HepG2 (cell line): ENCODE results near the gene ATP7B. TPM values are rescaled to one million over a fixed set of nuclear protein-coding genes. Genes with fewer than 3 reads are reported as not detected.

ENCODE experiments used
- ATAC-seq: fragments of 200-7000 bp; cut with Tn5 transposase; 3 replicates; pipeline ENCODE4 v1.9.1; 2020; ENCODE audit warnings: mild to moderate bottlenecking, moderate library complexity
- BruUV-seq: library from RNA; stranded (reverse); fragments of 400-500 nt; replicated peaks from 2 replicates; lab custom pipeline; 2021; lab: Mats Ljungman, UMichigan
- CTCF ChIA-PET: fragments of 300-600 bp; formaldehyde crosslinking; extraction: SDS; loops from one replicate; lab custom pipeline; 2021; ENCODE audit warnings: low total read pairs, inconsistent platforms, low intra/inter-chr PET ratio; lab: Yijun Ruan, JAX
- POLR2A ChIA-PET: fragments of 350-600 bp; sonication (Branson Sonifier 250); formaldehyde crosslinking; loops from one replicate; lab custom pipeline; 2020; ENCODE audit warnings: antibody characterized with exemption, inconsistent platforms; lab: Yijun Ruan, JAX
- DNase-seq: peaks from one replicate; pipeline ENCODE4 v3.0.0-alpha.2; 2015; ENCODE audit warnings: low spot score
- FAIRE-seq: peaks from 3 replicates; lab custom pipeline; 2011; peaks lifted over from hg19 to GRCh38; lab: Jason Lieb, UNC
- H2AFZ ChIP-seq: one replicate; pipeline ENCODE4 v1.6.1; 2011; ENCODE audit warnings: low read length, inconsistent platforms
- H3K27ac ChIP-seq: fragments of 300-600 bp; 3 replicates; pipeline ENCODE4 v1.8.0; 2011; ENCODE audit warnings: mixed run types, mild to moderate bottlenecking, mixed read lengths, low read length, inconsistent platforms; ENCODE audit not compliant: insufficient read depth; ENCODE audit errors: extremely low read length
- H3K27me3 ChIP-seq, 2 experiments: fragments of 200-600 bp in 1 of 2; 2 replicates in 1 of 2; 3 replicates in 1 of 2; pipeline versions ENCODE4 v1.6.0 to v1.8.0; 2011; ENCODE audit warnings: low read length in 2 of 2, mild to moderate bottlenecking in 2 of 2, moderate library complexity in 2 of 2, inconsistent platforms in 1 of 2; ENCODE audit not compliant: insufficient read depth in 2 of 2, control insufficient read depth in 1 of 2
- H3K36me3 ChIP-seq, 2 experiments: fragments of 200-600 bp in 1 of 2; replicated peaks in 1 of 2; 2 replicates in 1 of 2; 3 replicates in 1 of 2; pipeline versions ENCODE4 v1.5.1 to v1.8.0; 2011; ENCODE audit warnings: low read length in 2 of 2, inconsistent platforms in 1 of 2; ENCODE audit not compliant: insufficient read depth in 2 of 2, control insufficient read depth in 1 of 2
- H3K4me1 ChIP-seq: 2 replicates; pipeline ENCODE4 v1.5.1; 2012; ENCODE audit warnings: low read length, inconsistent platforms; ENCODE audit not compliant: insufficient read depth
- H3K4me2 ChIP-seq: 2 replicates; pipeline ENCODE4 v1.6.0; 2011; ENCODE audit warnings: low read depth, low read length, inconsistent platforms
- H3K4me3 ChIP-seq, 3 experiments: fragments of 200-600 bp in 1 of 3; sonication (generic), shearing (Covaris generic) in 1 of 3; replicated peaks in 1 of 3; 2 replicates each; pipeline ENCODE4 v1.5.1; 2011 to 2016; ENCODE audit warnings: low read length in 3 of 3, inconsistent platforms in 2 of 3, low read depth in 2 of 3, mild to moderate bottlenecking in 2 of 3, control low read depth in 1 of 3, mixed read lengths in 1 of 3; ENCODE audit not compliant: insufficient read depth in 1 of 3
- H3K79me2 ChIP-seq: one replicate; pipeline ENCODE4 v1.6.1; 2011; ENCODE audit warnings: low read length, inconsistent platforms; ENCODE audit not compliant: insufficient read depth
- H3K9ac ChIP-seq: 2 replicates; pipeline ENCODE4 v1.6.0; 2011; ENCODE audit warnings: mild to moderate bottlenecking, low read depth, low read length, inconsistent platforms; ENCODE audit not compliant: insufficient read depth
- H3K9me3 ChIP-seq: 2 replicates; pipeline ENCODE4 v1.5.1; 2012; ENCODE audit warnings: mild to moderate bottlenecking, low read length
- H4K20me1 ChIP-seq: 2 replicates; pipeline ENCODE4 v1.6.0; 2011; ENCODE audit warnings: inconsistent platforms, mild to moderate bottlenecking, low read length, moderate library complexity; ENCODE audit not compliant: insufficient read depth
- BRCA1 ChIP-seq: sonication (generic); formaldehyde crosslinking; IDR thresholded peaks from 2 replicates; pipeline ENCODE4 v1.4.0; 2020; ENCODE audit warnings: missing genetic modification reagents
- CERS6 ChIP-seq: sonication (generic); formaldehyde crosslinking; IDR thresholded peaks from 2 replicates; pipeline ENCODE4 v1.5.0; 2020; ENCODE audit warnings: missing genetic modification reagents
- ELF1 ChIP-seq: sonication (generic); formaldehyde crosslinking; IDR thresholded peaks from 2 replicates; pipeline ENCODE4 v1.4.0; 2020; ENCODE audit warnings: missing genetic modification reagents
- FOSL2 ChIP-seq: sonication (generic); formaldehyde crosslinking; IDR thresholded peaks from 2 replicates; pipeline ENCODE4 v1.4.0; 2020; ENCODE audit warnings: missing genetic modification reagents
- NFE2L1 ChIP-seq: sonication (generic); formaldehyde crosslinking; IDR thresholded peaks from 2 replicates; pipeline ENCODE4 v1.4.0; 2020; ENCODE audit warnings: missing genetic modification reagents, mild to moderate bottlenecking, borderline replicate concordance
- PHF5A ChIP-seq: IDR thresholded peaks from one replicate; pipeline ENCODE4 v1.6.1; 2018; ENCODE audit warnings: low read depth, missing genetic modification reagents; ENCODE audit not compliant: unreplicated experiment
- SOX6 ChIP-seq, 2 experiments: fragments of 450-650 bp in 1 of 2; sonication (generic) in 1 of 2; formaldehyde crosslinking in 1 of 2; IDR thresholded peaks; 2 replicates each; pipeline versions ENCODE4 v1.4.0 to v1.6.1; 2017 to 2020; ENCODE audit warnings: antibody characterized with exemption in 1 of 2, mild to moderate bottlenecking in 1 of 2, missing genetic modification reagents in 1 of 2
- TFDP2 ChIP-seq: sonication (generic); formaldehyde crosslinking; IDR thresholded peaks from 2 replicates; pipeline ENCODE4 v1.4.0; 2020; ENCODE audit warnings: missing genetic modification reagents
- ZBTB33 ChIP-seq: sonication (generic); formaldehyde crosslinking; IDR thresholded peaks from 2 replicates; pipeline ENCODE4 v1.4.0; 2020; ENCODE audit warnings: missing genetic modification reagents
- ZMYM2 ChIP-seq: sonication (generic); formaldehyde crosslinking; IDR thresholded peaks from 2 replicates; pipeline ENCODE4 v1.8.0; 2022; ENCODE audit warnings: mild to moderate bottlenecking, missing genetic modification reagents
- ZNF101 ChIP-seq: sonication (generic); formaldehyde crosslinking; IDR thresholded peaks from 2 replicates; pipeline ENCODE4 v1.4.0; 2020; ENCODE audit warnings: mild to moderate bottlenecking, low read depth, missing genetic modification reagents, borderline replicate concordance
- ZNF3 ChIP-seq: IDR thresholded peaks from 2 replicates; pipeline ENCODE4 v1.7.0; 2017; ENCODE audit warnings: inconsistent platforms
- WGBS: methylation state at CpG from one replicate; pipeline ENCODE4 v1.1.6; 2017; ENCODE audit warnings: low lambda C conversion rate; 5-methylcytosine and 5-hydroxymethylcytosine counted together
- in situ Hi-C: cut with HindIII; loops from 2 replicates; pipeline ENCODE4 v1.10.0; 2017; ENCODE audit warnings: low pct_unique_long_range_greater_than_20kb; ENCODE audit not compliant: extremely low pct_ligation_motif_present
- intact Hi-C: fragments of 100-400 bp; cut with micrococcal nuclease; formaldehyde crosslinking; loops from one replicate; pipeline ENCODE4 v1.10.0; 2022; ENCODE audit not compliant: unreplicated experiment
- polyA plus RNA-seq, 8 experiments: library from polyadenylated mRNA; depleted of rRNA in 3 of 8; stranded (reverse) in 7 of 8; unstranded in 1 of 8; fragments of >200 nt; fragmentation: Illumina TruSeq in 4 of 8; extraction: Trizol in 4 of 8; gene quantifications; 2 replicates each; pipeline versions ENCODE4 v1.2.1 to v1.2.3, GENCODE V29; 2011 to 2016; ENCODE audit warnings: low read depth in 4 of 8, missing spikeins in 1 of 8, mixed read lengths in 1 of 8; ENCODE audit not compliant: insufficient read depth in 1 of 8
- total RNA-seq, 5 experiments: library from RNA; depleted of rRNA; stranded (reverse); fragments of >200 nt; fragmentation: Illumina TruSeq; extraction: Trizol; gene quantifications; 2 replicates each; pipeline ENCODE4 v1.2.3, GENCODE V29; 2016; ENCODE audit warnings: low read depth in 1 of 5

The ATP7B gene
- total and polyA plus RNA-seq, 2 of the 13 experiments (the other 11 are each of a cell fraction or from before 2014, with no cell fraction given), result 31.8 to 57.4 TPM

GRCh38 chr13:51976890-51977289, 34.4 kb downstream of the ATP7B start (continued):
- no peak for TF ChIP-seq SOX6 (IDR thresholded peaks at IDR 0.05)
- TF ChIP-seq SOX6 (CRISPR knock-in tag; IDR thresholded peaks at IDR 0.05), result peak; percentile 34; the same call in 1 of the 2 replicates
- no peak for TF ChIP-seq ZNF101 (CRISPR knock-in tag)
- TF ChIP-seq CERS6 (CRISPR knock-in tag), result no peak
- no peak for TF ChIP-seq BRCA1 (CRISPR knock-in tag)
- TF ChIP-seq NFE2L1, result no peak
- no peak for TF ChIP-seq ZMYM2 (CRISPR knock-in tag)
- TF ChIP-seq ELF1 (CRISPR knock-in tag), result no peak
- no peak for TF ChIP-seq TFDP2 (CRISPR knock-in tag)

GRCh38 chr13:51976423-51976822, 34.8 kb downstream of the ATP7B start:
- FAIRE-seq (no peak), DNase-seq (no peak), ATAC-seq (no peak)
- Histone ChIP-seq H3K9me3 (no peaks in the 10 kb centered on the region), H4K20me1 (no peaks in the 10 kb centered on the region; the same call in 1 of the 2 replicates), H3K27ac (no peak overlapping the region), H3K36me3 (peaks cover 11 to 37% of the 10 kb centered on the region in 2 experiments), H3K4me2 (no peak overlapping the region), H3K27me3 (no peaks in the 10 kb centered on the region), H3K79me2 (peaks cover 80% of the 10 kb centered on the region), H2AFZ (no peak overlapping the region), H3K9ac (no peak overlapping the region), H3K4me1 (peaks cover 62% of the 10 kb centered on the region), H3K4me3 (no peak overlapping the region)
- ChIA-PET CTCF (no interaction called here), POLR2A (interaction anchor here (0.9 kb wide), 1 partner anchor 22 kb away, joined by 3 read pairs; no protein-coding TSS in a partner anchor)
- in situ Hi-C loops (no loop called here), intact Hi-C loops (loop anchor here (10.0 kb wide), 1 partner anchor 228 kb away; no protein-coding TSS in a partner anchor)
- BruUV-seq, result no TSS peak
- 90% methylated on average over 1 of the region's 1 CpG for WGBS
- TF ChIP-seq ZBTB33 (no peak), ZNF3 (CRISPR knock-in tag) (0 out of 2 replicates have a peak, but pooled peaks have one; percentile 0), FOSL2 (CRISPR knock-in tag) (no peak), PHF5A (CRISPR knock-in tag) (peak; percentile 7)
